Measurements from ENCODE around the gene GATB. TPM values are rescaled to one million over a fixed set of nuclear protein-coding genes. Genes with fewer than 3 reads are reported as not detected.

Gene GATB
- polyA plus RNA-seq (2013, experiment 1 of 2): 15.7 TPM
- polyA plus RNA-seq (2013, experiment 2 of 2): 14.6 TPM

GRCh38 chr4:151760712-151761661 is at the start of gene GATB:
GATB (minus strand) TSS chr4:151761007; CDS start chr4:151760982, 25 bp downstream.
- Histone ChIP-seq H3K9me3 (ENCODE audit: insufficient read depth, low read depth, low read length) (no peaks in the 10 kb centered on the region), H3K36me3 (ENCODE audit: insufficient read depth, low read length) (peaks cover 5% of the 10 kb centered on the region), H3K4me3 (ENCODE audit: low read length) (peak within 1 kb of the TSS; percentile 94), H3K27me3 (ENCODE audit: insufficient read depth, low read length) (no peaks in the 10 kb centered on the region), H3K9ac (ENCODE audit: low read depth, low read length) (peak within 1 kb of the TSS; percentile 95), H3K4me1 (ENCODE audit: insufficient read depth, low read length) (peaks cover 4% of the 10 kb centered on the region; the same call in 1 of the 2 replicates), H3K27ac (ENCODE audit: low read depth, low read length) (peak within 1 kb of the TSS; percentile 72)
- 8% methylated on average over 35 of the region's 35 CpGs for WGBS

- H3K9me3 ChIP-seq (ENCODE audit: insufficient read depth, low read depth, low read length): no peaks in the 10 kb centered on the region
- H3K4me1 ChIP-seq (ENCODE audit: insufficient read depth, low read length): peaks cover 24% of the 10 kb centered on the region
- 87% methylated on average over 4 of the region's 4 CpGs for WGBS
- H3K4me3 ChIP-seq (ENCODE audit: low read length): no peak overlapping the region
- H3K27ac ChIP-seq (ENCODE audit: low read depth, low read length): peak overlapping the region; percentile 71; the same call in 1 of the 2 replicates
- H3K27me3 ChIP-seq (ENCODE audit: insufficient read depth, low read length): no peaks in the 10 kb centered on the region
- H3K9ac ChIP-seq (ENCODE audit: low read depth, low read length): no peak overlapping the region
- H3K36me3 ChIP-seq (ENCODE audit: insufficient read depth, low read length): no peaks in the 10 kb centered on the region
Measured at GRCh38 chr4:151810476-151810875, 49.7 kb upstream of the GATB start.

- Histone ChIP-seq H3K27me3 (ENCODE audit: insufficient read depth, low read length) (no peaks in the 10 kb centered on the region), H3K9me3 (ENCODE audit: insufficient read depth, low read depth, low read length) (no peaks in the 10 kb centered on the region)
Measured at GRCh38 chr4:151809716-151810115, 48.9 kb upstream of the GATB start.

GRCh38 chr4:151808542-151808941 is 47.7 kb upstream of the GATB start:
- Histone ChIP-seq H3K36me3 (ENCODE audit: insufficient read depth, low read length) (no peaks in the 10 kb centered on the region), H3K4me1 (ENCODE audit: insufficient read depth, low read length) (peaks cover 31% of the 10 kb centered on the region), H3K27me3 (ENCODE audit: insufficient read depth, low read length) (no peaks in the 10 kb centered on the region), H3K27ac (ENCODE audit: low read depth, low read length) (no peak overlapping the region), H3K4me3 (ENCODE audit: low read length) (no peak overlapping the region), H3K9me3 (ENCODE audit: insufficient read depth, low read depth, low read length) (no peaks in the 10 kb centered on the region), H3K9ac (ENCODE audit: low read depth, low read length) (no peak overlapping the region)
- 97% methylated on average over 4 of the region's 4 CpGs for whole genome bisulfite sequencing

More at GRCh38 chr4:151809716-151810115, 48.9 kb upstream of the GATB start:
- Histone ChIP-seq H3K27ac (ENCODE audit: low read depth, low read length) (no peak overlapping the region), H3K36me3 (ENCODE audit: insufficient read depth, low read length) (no peaks in the 10 kb centered on the region), H3K4me1 (ENCODE audit: insufficient read depth, low read length) (peaks cover 26% of the 10 kb centered on the region), H3K4me3 (ENCODE audit: low read length) (no peak overlapping the region), H3K9ac (ENCODE audit: low read depth, low read length) (no peak overlapping the region)
- 92% methylated on average over 6 of the region's 6 CpGs for WGBS

- Histone ChIP-seq H3K27ac (ENCODE audit: low read depth, low read length) (no peak overlapping the region), H3K27me3 (ENCODE audit: insufficient read depth, low read length) (no peaks in the 10 kb centered on the region), H3K9ac (ENCODE audit: low read depth, low read length) (no peak overlapping the region), H3K9me3 (ENCODE audit: insufficient read depth, low read depth, low read length) (no peaks in the 10 kb centered on the region), H3K36me3 (ENCODE audit: insufficient read depth, low read length) (no peaks in the 10 kb centered on the region), H3K4me3 (ENCODE audit: low read length) (no peak overlapping the region), H3K4me1 (ENCODE audit: insufficient read depth, low read length) (peaks cover 31% of the 10 kb centered on the region)
- whole genome bisulfite sequencing: 90% methylated on average over 9 of the region's 9 CpGs
Measured at GRCh38 chr4:151808120-151808529, 47.3 kb upstream of the GATB start.

- Histone ChIP-seq H3K9ac (ENCODE audit: low read depth, low read length) (no peak overlapping the region), H3K4me1 (ENCODE audit: insufficient read depth, low read length) (peaks cover 29% of the 10 kb centered on the region), H3K4me3 (ENCODE audit: low read length) (no peak overlapping the region), H3K27me3 (ENCODE audit: insufficient read depth, low read length) (no peaks in the 10 kb centered on the region), H3K9me3 (ENCODE audit: insufficient read depth, low read depth, low read length) (no peaks in the 10 kb centered on the region), H3K27ac (ENCODE audit: low read depth, low read length) (no peak overlapping the region), H3K36me3 (ENCODE audit: insufficient read depth, low read length) (no peaks in the 10 kb centered on the region)
- WGBS: 93% methylated on average over 7 of the region's 7 CpGs
Measured at GRCh38 chr4:151807220-151807619, 46.4 kb upstream of the GATB start.

- Histone ChIP-seq H3K4me3 (ENCODE audit: low read length) (no peak overlapping the region), H3K27ac (ENCODE audit: low read depth, low read length) (no peak overlapping the region), H3K9ac (ENCODE audit: low read depth, low read length) (no peak overlapping the region), H3K36me3 (ENCODE audit: insufficient read depth, low read length) (no peaks in the 10 kb centered on the region), H3K27me3 (ENCODE audit: insufficient read depth, low read length) (no peaks in the 10 kb centered on the region), H3K9me3 (ENCODE audit: insufficient read depth, low read depth, low read length) (no peaks in the 10 kb centered on the region), H3K4me1 (ENCODE audit: insufficient read depth, low read length) (peaks cover 28% of the 10 kb centered on the region)
- 63% methylated on average over 6 of the region's 6 CpGs for WGBS
Measured at GRCh38 chr4:151806511-151806927, 45.7 kb upstream of the GATB start.

- Histone ChIP-seq H3K4me1 (ENCODE audit: insufficient read depth, low read length) (peaks cover 19% of the 10 kb centered on the region), H3K4me3 (ENCODE audit: low read length) (no peak overlapping the region), H3K27me3 (ENCODE audit: insufficient read depth, low read length) (no peaks in the 10 kb centered on the region), H3K27ac (ENCODE audit: low read depth, low read length) (peak overlapping the region; percentile 44; the same call in 1 of the 2 replicates), H3K36me3 (ENCODE audit: insufficient read depth, low read length) (no peaks in the 10 kb centered on the region), H3K9ac (ENCODE audit: low read depth, low read length) (no peak overlapping the region), H3K9me3 (ENCODE audit: insufficient read depth, low read depth, low read length) (no peaks in the 10 kb centered on the region)
- WGBS: 88% methylated on average over 1 of the region's 1 CpG
Measured at GRCh38 chr4:151804821-151805220, 44.0 kb upstream of the GATB start.

GRCh38 chr4:151804086-151804630 is 43.4 kb upstream of the GATB start:
- Histone ChIP-seq H3K4me1 (ENCODE audit: insufficient read depth, low read length) (peaks cover 24% of the 10 kb centered on the region), H3K4me3 (ENCODE audit: low read length) (no peak overlapping the region), H3K9ac (ENCODE audit: low read depth, low read length) (no peak overlapping the region), H3K27me3 (ENCODE audit: insufficient read depth, low read length) (no peaks in the 10 kb centered on the region), H3K36me3 (ENCODE audit: insufficient read depth, low read length) (no peaks in the 10 kb centered on the region), H3K27ac (ENCODE audit: low read depth, low read length) (no peak overlapping the region), H3K9me3 (ENCODE audit: insufficient read depth, low read depth, low read length) (no peaks in the 10 kb centered on the region)
- WGBS: 97% methylated on average over 4 of the region's 4 CpGs

GRCh38 chr4:151803246-151803645 is 42.4 kb upstream of the GATB start:
- no peaks in the 10 kb centered on the region for H3K9me3 ChIP-seq (ENCODE audit: insufficient read depth, low read depth, low read length)
- H3K4me1 ChIP-seq (ENCODE audit: insufficient read depth, low read length): peaks cover 26% of the 10 kb centered on the region
- no peak overlapping the region for H3K9ac ChIP-seq (ENCODE audit: low read depth, low read length)
- H3K4me3 ChIP-seq (ENCODE audit: low read length): no peak overlapping the region
- H3K27me3 ChIP-seq (ENCODE audit: insufficient read depth, low read length): no peaks in the 10 kb centered on the region
- no peaks in the 10 kb centered on the region for H3K36me3 ChIP-seq (ENCODE audit: insufficient read depth, low read length)
- H3K27ac ChIP-seq (ENCODE audit: low read depth, low read length): no peak overlapping the region
- WGBS: 94% methylated on average over 4 of the region's 4 CpGs
